GM18951 (cell line): ENCODE results near the gene GPR25.

Experiments used
- POLR2A ChIP-seq: IDR thresholded peaks from 4 replicates; pipeline ENCODE4 v1.6.1; 2011; ENCODE audit warnings: mild to moderate bottlenecking; ENCODE audit not compliant: insufficient read length, insufficient read depth; ENCODE audit errors: extremely low read depth
- in situ Hi-C: fragments of 300-500 bp; cut with MboI; formaldehyde crosslinking; loops from one replicate; pipeline ENCODE4 v1.12.0; 2022; ENCODE audit warnings: low sequenced_read_pairs, mixed read lengths, inconsistent platforms; ENCODE audit not compliant: unreplicated experiment

Gene GPR25

DNA sequence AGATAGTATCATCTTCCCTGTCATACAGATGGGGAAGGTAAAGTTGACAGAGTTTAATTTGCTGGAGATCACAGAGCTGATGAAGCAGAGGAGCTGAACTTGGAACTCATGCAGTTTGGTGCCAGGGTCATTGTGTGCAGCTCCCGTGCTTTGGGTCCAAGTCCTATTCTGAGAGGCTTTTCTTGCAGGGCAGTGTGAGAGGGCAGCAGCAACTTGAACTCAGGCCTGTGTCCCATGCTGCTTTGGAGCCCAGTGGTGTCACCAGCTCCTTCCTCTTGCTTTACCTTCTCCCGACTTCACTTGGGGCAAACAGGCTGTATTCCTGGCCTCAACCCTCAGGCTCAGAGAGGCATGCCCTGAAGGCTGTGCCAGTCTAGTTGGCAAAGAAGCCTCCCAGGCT lies 46.6 kb downstream of the GPR25 start:
- in situ Hi-C loops, result no loop called here
- no peak for TF ChIP-seq POLR2A

DNA sequence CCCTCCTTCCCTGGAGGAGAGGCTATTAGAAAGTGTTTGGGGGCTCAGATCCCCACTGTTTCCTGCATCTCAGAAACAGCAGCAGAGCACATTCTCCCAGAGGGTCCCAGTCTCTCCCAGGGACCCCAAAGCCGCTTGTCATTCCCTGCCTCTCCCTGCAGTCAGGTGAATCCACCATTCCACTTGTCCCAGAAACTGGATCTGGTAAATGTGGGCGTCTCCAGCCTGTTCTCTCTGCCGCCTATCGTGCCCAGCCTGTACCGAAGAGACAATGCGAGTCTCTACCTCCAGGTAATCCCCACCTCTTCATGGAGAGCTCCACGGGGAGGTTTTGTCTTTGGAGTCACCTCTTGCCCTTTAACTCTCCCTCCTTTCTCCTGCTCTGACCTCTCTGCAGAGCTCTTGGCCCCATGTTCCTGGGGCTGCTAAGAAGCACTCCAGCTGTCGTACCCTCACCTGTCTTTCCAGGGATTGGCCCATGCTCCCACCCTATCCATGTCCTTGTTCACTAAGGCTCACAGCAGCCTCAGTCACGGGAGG lies 48.9 kb downstream of the GPR25 start:
- in situ Hi-C loops, result no loop called here
- no peak for TF ChIP-seq POLR2A

DNA sequence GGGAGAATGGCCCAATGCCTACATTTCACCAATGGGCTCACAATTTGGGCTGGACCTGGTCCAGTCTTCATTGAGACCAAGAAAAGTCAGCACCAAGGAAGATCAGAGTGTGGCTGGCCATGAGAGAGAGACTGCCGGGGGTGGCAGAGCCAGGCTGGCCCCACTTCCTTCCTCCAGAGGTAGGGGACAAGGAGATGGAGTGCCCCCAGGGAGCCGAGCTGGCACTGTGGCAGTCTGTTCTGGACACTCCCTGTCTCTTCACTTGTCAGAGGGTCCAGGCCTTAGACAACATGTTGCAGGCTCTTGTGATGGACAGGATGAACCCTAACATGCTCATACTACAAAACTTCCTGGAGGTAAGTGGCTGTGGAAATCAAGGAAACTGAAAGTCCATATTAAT lies 49.6 kb downstream of the GPR25 start:
- in situ Hi-C loops, result no loop called here
- TF ChIP-seq POLR2A, result no peak

GRCh38 chr1:200923601-200924000 lies 50.8 kb downstream of the GPR25 start:
- in situ Hi-C loops, result no loop called here

More at GRCh38 chr1:200923601-200924000, 50.8 kb downstream of the GPR25 start:
- TF ChIP-seq POLR2A, result no peak
